Esophagus (tissue), 2 donors: Measurements from ENCODE around the gene AFF3. TPM values are rescaled to one million over a fixed set of nuclear protein-coding genes. Genes with fewer than 3 reads are reported as not detected.

ENCODE experiments used
- H3K27ac ChIP-seq, 2 donors: one replicate each; pipeline ENCODE4 v1.5.1; 2013; ENCODE audit warnings: low read depth in 2 of 2, mild to moderate bottlenecking in 2 of 2, inconsistent platforms in 1 of 2, low read length in 1 of 2, moderate library complexity in 1 of 2
- H3K27me3 ChIP-seq, 2 donors: one replicate each; pipeline ENCODE4 v1.6.1; 2013; ENCODE audit warnings: low read length in 2 of 2, control low read depth in 1 of 2, mild to moderate bottlenecking in 1 of 2; ENCODE audit not compliant: insufficient read depth in 2 of 2, control insufficient read depth in 1 of 2
- H3K36me3 ChIP-seq, 2 donors: one replicate each; pipeline ENCODE4 v1.6.1; 2013; ENCODE audit warnings: low read length in 1 of 2; ENCODE audit not compliant: control insufficient read depth in 2 of 2, insufficient read depth in 2 of 2
- H3K4me1 ChIP-seq, 2 donors: one replicate each; pipeline ENCODE4 v1.6.1; 2013; ENCODE audit warnings: low read length in 1 of 2; ENCODE audit not compliant: control insufficient read depth in 2 of 2, insufficient read depth in 2 of 2
- H3K4me3 ChIP-seq, 2 donors: one replicate each; pipeline ENCODE4 v1.5.1; 2013; ENCODE audit warnings: low read length in 2 of 2, mild to moderate bottlenecking in 2 of 2, low read depth in 1 of 2, moderate library complexity in 1 of 2
- H3K9me3 ChIP-seq, 2 donors: one replicate each; pipeline ENCODE4 v1.6.1; 2013; ENCODE audit warnings: mild to moderate bottlenecking in 2 of 2, low read depth in 1 of 2, low read length in 1 of 2, moderate library complexity in 1 of 2; ENCODE audit not compliant: control insufficient read depth in 2 of 2, insufficient read depth in 1 of 2
- WGBS, 2 donors: extraction: QIAGEN DNeasy Blood & Tissue Kit; methylation state at CpG; one replicate each; pipeline ENCODE4 v1.1.7; 2013; 5-methylcytosine and 5-hydroxymethylcytosine counted together
- polyA plus RNA-seq, 2 donors: library from polyadenylated mRNA; stranded (reverse); fragments of 200-250 nt; gene quantifications; one replicate each; pipeline ENCODE4 v1.2.3, GENCODE V29; 2013
- donor health status: healthy with polysubstance abuse.
- donor health status: Bipolar disorder and iron deficiency.

The AFF3 gene
- polyA plus RNA-seq, 2 donors = 1.0 to 1.1 TPM

DNA sequence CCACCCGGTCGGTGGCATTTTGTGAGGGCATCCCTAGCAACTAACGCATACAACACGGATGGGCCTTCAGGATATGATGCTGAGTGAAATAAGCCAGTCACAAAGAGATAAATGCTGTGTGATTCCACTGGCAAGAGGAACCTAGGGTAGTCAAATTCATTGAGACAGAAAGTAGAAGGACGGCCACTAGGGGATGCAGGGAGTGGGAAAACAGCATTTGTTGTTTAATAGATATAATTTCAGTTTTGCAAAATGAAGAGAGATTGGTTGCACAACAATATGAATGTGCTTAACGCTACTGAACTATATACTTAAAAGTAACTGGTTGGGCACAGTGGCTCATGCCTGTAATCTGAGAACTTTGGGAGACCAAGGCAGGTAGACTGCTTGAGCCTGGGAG is 112.9 kb downstream of the AFF3 start:
- no peaks in the 10 kb centered on the region for H3K36me3 ChIP-seq
- H3K4me1 ChIP-seq = no peaks in the 10 kb centered on the region
- no peaks in the 10 kb centered on the region for H3K27me3 ChIP-seq
- no peak overlapping the region for H3K27ac ChIP-seq
- 89 to 93% methylated on average over 6 of the region's 6 CpGs for WGBS, 2 donors
- no peaks in the 10 kb centered on the region for H3K9me3 ChIP-seq
- no peak overlapping the region for H3K4me3 ChIP-seq

GRCh38 chr2:100021791-100022340 is 120.5 kb downstream of the AFF3 start:
- H3K9me3 ChIP-seq = peaks cover 0 to under 1% of the 10 kb centered on the region in 2 donors
- no peaks in the 10 kb centered on the region for H3K4me1 ChIP-seq
- H3K27ac ChIP-seq = no peak overlapping the region
- 78 to 85% methylated on average over 3 of the region's 3 CpGs for WGBS, 2 donors
- no peaks in the 10 kb centered on the region for H3K36me3 ChIP-seq
- H3K4me3 ChIP-seq = no peak overlapping the region
- no peaks in the 10 kb centered on the region for H3K27me3 ChIP-seq

DNA sequence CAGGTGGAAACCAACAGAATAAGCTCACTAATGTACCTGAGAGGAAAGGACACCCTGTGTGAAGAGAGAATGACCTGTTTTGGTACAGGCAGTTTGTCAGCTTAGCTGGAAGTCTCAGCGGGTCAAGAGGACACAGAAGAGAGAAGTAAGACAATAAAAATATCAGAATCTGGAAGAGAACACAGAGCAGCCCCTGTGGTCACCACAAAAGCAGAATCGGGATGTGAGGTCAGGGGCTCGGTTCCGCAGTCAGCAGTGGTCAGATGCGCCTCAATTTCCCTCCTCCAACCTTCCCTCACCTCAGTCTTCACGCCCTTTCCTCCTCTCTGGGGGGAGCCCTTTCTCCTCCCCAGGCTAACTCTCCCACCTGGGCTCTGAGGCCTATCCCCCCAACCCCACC is 122.9 kb downstream of the AFF3 start:
- no peaks in the 10 kb centered on the region for H3K4me1 ChIP-seq
- no peak overlapping the region for H3K27ac ChIP-seq
- H3K27me3 ChIP-seq = no peaks in the 10 kb centered on the region
- H3K9me3 ChIP-seq = peaks cover 0 to 12% of the 10 kb centered on the region in 2 donors
- H3K36me3 ChIP-seq = peaks cover 0 to 2% of the 10 kb centered on the region in 2 donors
- no peak overlapping the region for H3K4me3 ChIP-seq
- 94 to 95% methylated on average over 6 of the region's 6 CpGs for WGBS, 2 donors

GRCh38 chr2:100018341-100019193 is 123.8 kb downstream of the AFF3 start:
- Histone ChIP-seq H3K4me3 (no peak overlapping the region), H3K27ac (no peak overlapping the region), H3K4me1 (no peaks in the 10 kb centered on the region), H3K9me3 (peaks cover 0 to 12% of the 10 kb centered on the region in 2 donors), H3K27me3 (no peaks in the 10 kb centered on the region), H3K36me3 (peaks cover 0 to 2% of the 10 kb centered on the region in 2 donors)
- WGBS, 2 donors = 79 to 81% methylated on average over 9 of the region's 9 CpGs

- 80 to 89% methylated on average over 1 of the region's 1 CpG for WGBS, 2 donors
- Histone ChIP-seq H3K36me3 (peaks cover 0 to 2% of the 10 kb centered on the region in 2 donors), H3K4me1 (no peaks in the 10 kb centered on the region), H3K27ac (no peak overlapping the region), H3K9me3 (peaks cover 0 to 12% of the 10 kb centered on the region in 2 donors), H3K27me3 (no peaks in the 10 kb centered on the region), H3K4me3 (no peak overlapping the region)
These were observed 124.8 kb downstream of the AFF3 start for GRCh38 chr2:100017633-100018032.

DNA sequence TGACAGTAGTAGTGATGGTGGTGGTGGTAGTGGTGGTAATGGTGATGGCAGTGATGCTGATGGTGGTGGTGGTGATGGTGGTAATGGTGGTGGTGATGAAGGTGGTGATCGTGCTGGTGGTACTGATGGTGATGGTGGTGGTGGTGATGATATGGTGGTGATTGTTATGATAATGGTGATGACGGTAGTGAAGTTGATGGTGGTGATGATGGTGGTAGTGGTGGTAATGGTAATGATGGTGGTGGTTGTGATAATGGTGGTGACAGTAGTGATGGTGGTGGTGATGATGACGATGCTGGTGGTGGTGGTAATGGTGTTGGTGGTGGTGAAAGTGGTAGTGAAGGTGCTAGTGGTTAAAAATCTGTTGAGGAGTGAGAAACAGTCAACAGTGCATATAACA is 125.6 kb downstream of the AFF3 start:
- Histone ChIP-seq H3K9me3 (peaks cover 0 to 12% of the 10 kb centered on the region in 2 donors), H3K27me3 (no peaks in the 10 kb centered on the region), H3K4me1 (no peaks in the 10 kb centered on the region), H3K4me3 (no peak overlapping the region), H3K27ac (no peak overlapping the region), H3K36me3 (peaks cover 0 to 2% of the 10 kb centered on the region in 2 donors)
- WGBS, 2 donors = 91 to 99% methylated on average over 3 of the region's 3 CpGs

DNA sequence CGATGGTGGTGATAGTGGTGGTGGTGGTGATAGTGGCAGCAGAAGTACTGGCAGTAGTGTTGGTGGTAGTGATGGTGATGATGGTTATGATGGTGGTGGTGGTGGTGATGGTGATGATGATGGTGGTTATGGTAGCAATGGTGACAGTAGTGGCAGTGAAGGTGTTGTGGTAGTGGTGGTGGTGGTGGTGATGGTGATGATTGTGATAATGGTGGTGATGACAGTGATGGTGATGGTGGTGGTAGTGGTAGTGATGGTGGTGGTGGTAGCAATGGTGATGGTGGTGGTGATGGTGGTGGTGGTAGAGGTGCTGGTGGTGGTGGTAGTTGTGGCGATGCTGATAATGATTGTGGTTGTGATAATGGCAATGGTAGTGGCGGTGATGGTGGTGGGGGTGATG is 126.5 kb downstream of the AFF3 start:
- H3K27ac ChIP-seq = no peak overlapping the region
- WGBS, 2 donors = 78 to 98% methylated on average over 3 of the region's 3 CpGs
- peaks cover 0 to 12% of the 10 kb centered on the region in 2 donors for H3K9me3 ChIP-seq
- H3K4me1 ChIP-seq = no peaks in the 10 kb centered on the region
- no peaks in the 10 kb centered on the region for H3K27me3 ChIP-seq
- no peak overlapping the region for H3K4me3 ChIP-seq
- H3K36me3 ChIP-seq = peaks cover 0 to 2% of the 10 kb centered on the region in 2 donors

- Histone ChIP-seq H3K4me3 (no peak overlapping the region), H3K9me3 (peaks cover 0 to 12% of the 10 kb centered on the region in 2 donors), H3K4me1 (no peaks in the 10 kb centered on the region), H3K36me3 (peaks cover 0 to 2% of the 10 kb centered on the region in 2 donors), H3K27me3 (no peaks in the 10 kb centered on the region), H3K27ac (no peak overlapping the region)
- 65 to 71% methylated on average over 5 of the region's 5 CpGs for WGBS, 2 donors
These were observed 128.3 kb downstream of the AFF3 start for GRCh38 chr2:100013892-100014677.

DNA sequence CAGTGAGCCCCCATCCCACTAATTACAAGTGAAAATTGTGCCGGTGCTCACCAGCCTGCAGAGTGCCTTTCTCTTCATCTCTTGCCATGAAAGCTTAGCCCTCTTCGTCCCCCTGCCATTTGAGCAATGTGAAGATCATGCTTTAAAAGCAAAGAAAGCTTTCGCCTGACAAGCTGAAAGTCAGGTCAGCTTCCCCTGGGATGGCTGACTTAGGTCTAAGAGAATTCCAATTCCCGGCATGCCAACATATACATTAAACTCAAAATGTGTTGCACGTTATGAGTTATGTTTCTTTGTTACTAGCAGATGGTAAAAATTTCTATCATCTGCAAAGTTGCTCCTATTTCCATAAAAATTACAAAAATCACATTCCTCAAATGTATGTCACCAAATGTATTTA is 129.8 kb downstream of the AFF3 start:
- no peaks in the 10 kb centered on the region for H3K27me3 ChIP-seq
- no peak overlapping the region for H3K4me3 ChIP-seq
- no peak overlapping the region for H3K27ac ChIP-seq
- H3K9me3 ChIP-seq = peaks cover 0 to 12% of the 10 kb centered on the region in 2 donors
- no peaks in the 10 kb centered on the region for H3K4me1 ChIP-seq
- WGBS, 2 donors = 87 to 90% methylated on average over 5 of the region's 5 CpGs
- H3K36me3 ChIP-seq = peaks cover 0 to 2% of the 10 kb centered on the region in 2 donors
